SHP77 (cell line): Measurements from ENCODE around the gene NPBWR2.

Experiments used
- DNase-seq, 2 experiments: peaks; one replicate each; lab custom pipeline; 2025; lab: John Stamatoyannopoulos, UW

Gene NPBWR2

GRCh38 chr20:64116541-64117431 lies 9.4 kb upstream of the NPBWR2 start:
- no peak for DNase-seq

DNA sequence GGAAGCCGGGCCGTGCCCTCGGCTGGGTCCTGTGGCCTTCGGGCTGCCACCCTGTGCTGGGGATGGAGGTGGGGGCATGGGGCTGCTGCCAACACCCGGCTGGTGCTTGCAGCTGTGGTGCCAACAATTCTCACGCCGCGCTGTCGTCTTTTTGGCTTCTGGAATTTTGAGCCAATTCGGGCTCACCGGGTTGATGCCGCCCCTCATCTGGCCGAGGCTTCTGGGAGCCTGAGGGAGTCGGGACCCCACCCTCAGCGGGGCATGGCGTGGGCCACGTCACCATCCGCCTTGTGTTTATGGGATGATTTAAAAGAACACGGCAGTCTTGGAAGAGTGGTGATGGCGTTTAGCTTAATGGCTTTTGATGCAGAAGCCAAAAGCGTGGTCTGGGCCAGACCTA lies 8.7 kb upstream of the NPBWR2 start:
- no peak for DNase-seq

GRCh38 chr20:64115171-64115911 lies 8.0 kb upstream of the NPBWR2 start:
- no peak for DNase-seq

GRCh38 chr20:64114356-64114971 lies 7.1 kb upstream of the NPBWR2 start:
- no peak for DNase-seq

DNA sequence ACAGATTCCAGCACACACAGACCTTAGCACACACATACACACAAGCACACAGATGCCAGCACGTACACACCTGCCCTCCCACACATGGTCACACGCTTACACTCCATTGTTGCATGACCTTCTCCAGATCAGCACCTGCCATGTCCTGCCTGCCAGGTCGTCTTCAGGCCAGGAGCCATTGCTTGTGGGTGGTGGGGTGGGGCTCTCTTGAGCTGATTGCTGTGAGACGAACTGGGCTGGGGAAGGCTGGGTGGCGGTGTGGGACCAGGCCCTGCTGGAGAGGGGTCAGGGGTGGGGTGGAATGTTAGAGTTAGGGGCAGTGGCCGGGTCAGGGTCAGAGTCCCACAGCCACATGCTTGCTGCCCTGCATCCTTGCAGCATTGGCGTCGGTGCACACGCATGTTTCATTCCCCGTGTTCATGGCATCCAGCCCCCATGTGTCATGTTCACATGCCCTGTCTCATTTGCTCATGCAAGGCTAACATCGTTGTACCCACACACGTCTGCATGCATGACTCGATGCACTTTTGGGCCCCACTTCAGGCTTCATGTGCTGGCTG lies 6.5 kb upstream of the NPBWR2 start:
- DNase-seq, result peak in 1 of 2 experiments; percentile 39

- DNase-seq, result no peak
Observed at GRCh38 chr20:64113444-64113775, 6.0 kb upstream of the NPBWR2 start.

GRCh38 chr20:64112691-64113443 lies 5.5 kb upstream of the NPBWR2 start:
- no peak for DNase-seq

- DNase-seq, result no peak
Observed at GRCh38 chr20:64111841-64112641, 4.7 kb upstream of the NPBWR2 start.

DNA sequence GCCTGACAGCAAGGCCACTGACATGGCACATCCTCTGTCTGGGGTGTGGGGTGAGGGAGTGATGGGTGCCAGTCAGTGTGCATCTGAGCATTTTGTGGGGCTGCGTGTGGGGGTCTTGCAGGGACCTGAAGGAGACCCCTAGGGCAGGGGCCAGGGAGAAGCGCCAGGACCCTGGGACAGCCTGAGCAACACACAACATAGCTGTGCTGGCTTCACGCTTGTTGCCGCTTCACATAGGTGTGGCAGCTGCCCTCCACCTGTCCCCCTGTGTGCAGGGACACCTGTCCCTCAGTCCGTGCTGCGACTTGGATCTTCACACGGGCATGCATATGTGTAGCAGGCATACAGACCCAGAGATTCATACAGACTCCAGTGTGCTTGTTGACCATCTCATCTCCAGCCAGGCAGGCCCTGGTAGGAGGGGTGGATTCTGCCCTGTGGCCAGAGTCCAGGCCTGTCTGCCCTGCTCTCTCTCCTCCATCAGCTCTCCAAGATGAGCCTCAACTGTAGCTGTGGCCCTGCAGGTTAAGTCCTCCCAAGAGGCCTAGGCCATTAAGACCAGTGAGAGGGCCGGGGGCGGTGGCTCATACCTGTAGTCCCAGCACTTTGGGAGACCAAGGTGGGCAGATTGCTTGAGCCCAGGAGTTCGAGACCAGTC lies 3.2 kb upstream of the NPBWR2 start:
- no peak for DNase-seq

- DNase-seq, result no peak
Observed at GRCh38 chr20:64109831-64110391, 2.5 kb upstream of the NPBWR2 start.

DNA sequence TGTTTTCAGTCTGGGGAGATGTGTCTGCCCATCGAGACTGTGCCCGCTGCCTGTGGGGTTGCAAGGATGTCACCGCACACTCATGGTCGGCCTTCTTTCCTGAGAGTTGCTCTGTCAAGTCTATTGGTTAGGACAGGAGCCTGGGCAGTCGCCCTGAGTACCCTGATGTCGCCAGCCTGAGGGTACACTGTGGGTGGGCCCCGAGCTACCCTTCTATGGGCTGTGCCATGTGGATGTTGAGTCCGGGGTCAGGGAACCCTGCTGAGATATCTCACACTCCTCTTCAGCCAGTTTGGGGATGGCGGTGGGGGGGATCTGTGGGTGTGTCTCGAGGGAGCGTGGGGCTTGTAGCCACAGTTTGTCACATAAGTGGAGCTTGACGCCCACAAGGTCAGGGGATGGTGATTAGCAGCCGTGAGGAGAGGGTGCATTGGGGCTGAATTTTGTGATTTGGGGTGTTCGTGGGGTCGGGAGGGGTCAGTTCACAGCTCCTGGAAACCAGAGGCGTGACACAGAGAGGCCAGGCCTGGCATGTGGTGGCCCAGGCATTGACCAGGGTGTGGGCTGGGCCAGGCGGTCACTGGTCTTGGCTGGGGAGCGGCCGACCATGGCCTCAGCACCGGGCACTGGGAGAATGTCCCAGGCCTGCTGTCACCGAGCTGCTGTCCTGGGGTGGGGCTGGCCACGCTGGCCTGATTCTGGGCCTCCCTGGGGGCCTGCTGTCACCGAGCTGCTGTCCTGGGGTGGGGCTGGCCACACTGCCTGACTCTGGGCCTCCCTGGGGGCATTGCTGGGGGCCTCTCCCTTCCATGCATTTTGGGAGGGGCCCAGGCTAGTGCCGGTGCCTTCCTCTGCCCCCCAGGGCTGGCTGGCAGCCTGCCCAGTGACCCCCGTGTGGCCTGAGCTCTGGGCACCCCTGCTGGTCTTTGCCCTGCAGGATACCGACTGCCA lies 1.6 kb upstream of the NPBWR2 start:
- DNase-seq, result no peak

DNA sequence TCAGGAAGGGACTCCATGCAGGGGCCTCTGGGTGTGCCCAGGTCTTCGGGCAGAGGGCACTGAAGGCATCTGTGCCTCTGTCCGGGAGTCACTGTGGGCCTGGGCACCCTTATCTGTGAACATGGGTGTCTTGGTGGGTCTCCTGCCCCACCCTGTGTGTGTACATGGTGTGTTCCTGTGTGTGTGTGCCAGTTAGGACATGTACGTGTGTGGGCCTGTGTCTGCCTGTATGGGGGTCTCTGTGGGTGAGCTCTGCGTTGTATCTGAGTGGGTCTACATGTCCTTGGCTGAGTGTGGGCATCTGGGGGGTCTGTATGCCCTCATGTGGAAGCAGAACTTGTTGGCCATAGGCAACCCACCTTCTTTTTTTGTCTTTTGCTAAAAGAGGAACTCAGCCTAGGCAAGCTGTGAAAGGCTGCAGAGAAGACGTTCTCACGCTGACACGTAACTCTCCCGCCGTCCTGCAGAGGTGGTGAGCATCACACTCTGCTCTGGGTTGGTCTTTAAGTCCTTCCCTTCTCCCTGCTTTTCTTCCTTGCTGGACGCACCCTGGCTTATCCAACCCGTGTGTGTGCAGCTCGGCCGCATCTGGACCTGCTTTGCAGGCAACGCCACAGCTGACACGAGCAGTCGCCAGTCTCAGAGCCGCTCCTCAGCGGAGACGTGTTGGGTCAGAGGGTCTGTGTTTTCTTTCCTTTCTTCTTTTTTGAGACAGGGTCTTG lies 532 bp upstream of the NPBWR2 start:
- no peak for DNase-seq

DNA sequence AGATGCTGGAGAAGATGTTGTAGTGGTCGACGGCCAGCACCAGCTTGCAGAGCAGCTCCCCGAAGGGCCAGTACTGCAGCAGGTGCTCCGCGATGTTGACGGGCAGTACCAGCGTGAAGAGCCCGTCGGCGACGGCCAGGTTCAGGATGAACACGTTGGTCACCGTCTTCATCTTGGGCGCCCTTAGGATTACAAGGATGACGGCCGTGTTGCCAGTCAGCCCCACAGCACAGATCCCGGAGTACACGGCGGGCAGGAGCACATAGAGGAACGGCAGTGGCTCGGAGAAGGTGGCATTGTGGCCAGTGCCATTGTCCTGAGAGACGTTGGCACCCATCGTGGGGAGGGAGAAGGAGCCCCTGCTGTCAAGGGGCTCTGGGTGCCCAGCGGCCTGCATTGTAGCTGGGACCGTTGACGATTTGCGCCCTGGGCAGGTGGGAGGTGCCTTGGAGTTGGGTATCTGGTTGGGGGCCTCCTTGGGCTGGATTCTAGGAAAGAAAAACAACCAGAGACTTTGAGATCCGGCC lies 867 bp downstream of the NPBWR2 start:
- no peak for DNase-seq

DNA sequence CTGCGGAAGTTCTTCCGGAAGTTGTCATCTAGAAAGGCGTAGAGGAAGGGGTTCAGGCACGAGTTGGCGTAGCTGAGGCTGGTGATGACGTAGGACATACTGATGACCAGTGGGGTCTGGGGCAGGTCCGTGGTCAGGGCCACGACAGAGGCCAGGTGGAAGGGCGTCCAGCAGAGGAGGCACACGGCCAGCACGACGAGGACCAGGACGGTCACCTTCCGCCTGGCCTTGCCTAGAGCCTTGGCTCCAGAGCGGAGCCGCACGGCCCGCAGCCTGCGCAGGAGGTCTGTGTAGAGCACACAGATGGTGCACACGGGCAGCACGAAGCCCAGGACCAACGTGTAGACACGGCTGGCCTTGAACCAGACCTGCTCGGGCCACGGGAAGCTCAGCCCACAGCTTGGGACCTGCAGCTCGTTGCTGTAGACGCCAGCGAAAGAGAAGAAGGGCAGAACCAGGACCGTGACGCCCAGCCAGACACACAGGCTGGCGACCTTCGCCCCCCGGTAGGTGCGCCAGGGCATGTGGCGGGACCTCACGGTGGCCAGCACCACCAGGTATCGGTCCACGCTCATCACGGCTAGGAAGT lies 1.4 kb downstream of the NPBWR2 start:
- DNase-seq, result no peak

DNA sequence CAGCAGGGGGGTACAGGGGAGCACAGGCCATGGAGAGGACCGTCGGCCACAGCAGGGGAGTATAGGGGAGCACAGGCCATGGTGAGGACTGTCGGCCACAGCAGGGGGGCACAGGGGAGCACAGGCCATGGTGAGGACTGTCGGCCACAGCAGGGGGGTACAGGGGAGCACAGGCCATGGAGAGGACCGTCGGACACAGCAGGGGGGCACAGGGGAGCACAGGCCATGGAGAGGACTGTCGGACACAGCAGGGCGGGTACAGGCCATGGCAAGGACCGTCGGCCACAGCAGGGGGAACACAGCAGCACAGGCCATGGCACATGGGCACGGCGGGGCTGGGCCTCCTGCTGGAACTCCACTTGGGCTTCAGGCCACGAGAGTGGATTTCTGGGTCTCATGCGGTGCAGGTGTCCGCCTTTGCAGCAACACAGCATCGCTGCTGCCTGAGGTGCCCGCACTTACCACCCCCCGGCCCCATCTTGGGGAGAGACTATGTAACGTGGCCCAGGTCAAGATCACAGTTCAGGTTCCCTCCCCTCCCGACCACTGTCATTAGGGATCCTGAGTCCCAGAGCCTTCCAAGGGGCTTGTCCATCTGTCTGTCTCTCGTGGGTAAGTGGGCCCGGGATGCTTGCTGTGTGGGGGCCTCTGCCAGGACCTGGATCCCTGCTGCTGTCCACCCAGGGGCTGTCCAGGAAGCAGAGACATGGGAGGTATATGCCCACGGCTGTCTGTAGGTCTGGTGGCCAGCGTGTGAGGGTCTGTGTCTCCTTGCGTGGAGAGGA lies 2.5 kb downstream of the NPBWR2 start:
- no peak for DNase-seq

- peak in 1 of 2 experiments; percentile 34 for DNase-seq
Observed at GRCh38 chr20:64103871-64104666, 3.3 kb downstream of the NPBWR2 start.
